ENCODE results near the gene AGBL4.
"Not testable (repeated sequence)": the region's sequence is repeated elsewhere in the genome, so short reads cannot be mapped to it uniquely, and the experiment has no call there.

The AGBL4 gene

GRCh38 chr1:49016030-49016977, 1007.5 kb downstream of the AGBL4 start:
- peak; percentile 71 for DNase-seq

GRCh38 chr1:49013079-49013478, 1010.7 kb downstream of the AGBL4 start:
- peak; percentile 68 for DNase-seq

GRCh38 chr1:49002981-49003380, 1020.8 kb downstream of the AGBL4 start:
- DNase-seq, result not testable (repeated sequence)

- no peak for DNase-seq
These were observed 1024.4 kb downstream of the AGBL4 start for GRCh38 chr1:48999321-48999720.

GRCh38 chr1:48996311-48996710, 1027.4 kb downstream of the AGBL4 start:
- no peak for DNase-seq

GRCh38 chr1:48988633-48989197, 1035.0 kb downstream of the AGBL4 start:
- no peak for DNase-seq

GRCh38 chr1:48979940-48980339, 1043.8 kb downstream of the AGBL4 start:
- no peak for DNase-seq

- no peak for DNase-seq
These were observed 1045.3 kb downstream of the AGBL4 start for GRCh38 chr1:48978413-48978812.

GRCh38 chr1:48977273-48977672, 1046.5 kb downstream of the AGBL4 start:
- DNase-seq, result no peak

GRCh38 chr1:48969971-48970370, 1053.8 kb downstream of the AGBL4 start:
- DNase-seq, result no peak

GRCh38 chr1:48967318-48967717, 1056.4 kb downstream of the AGBL4 start:
- DNase-seq, result no peak

- DNase-seq, result peak; percentile 57
These were observed 1057.2 kb downstream of the AGBL4 start for GRCh38 chr1:48966583-48966982.

GRCh38 chr1:48960320-48960719, 1063.4 kb downstream of the AGBL4 start:
- no peak for DNase-seq

- DNase-seq, result no peak
These were observed 1068.0 kb downstream of the AGBL4 start for GRCh38 chr1:48955774-48956173.

GRCh38 chr1:48953617-48954016, 1070.1 kb downstream of the AGBL4 start:
- DNase-seq, result no peak

GRCh38 chr1:48948562-48948961, 1075.2 kb downstream of the AGBL4 start:
- peak; percentile 18 for DNase-seq

GRCh38 chr1:48947761-48948537, 1075.8 kb downstream of the AGBL4 start:
- DNase-seq, result peak; percentile 44

- DNase-seq, result no peak
These were observed 1077.7 kb downstream of the AGBL4 start for GRCh38 chr1:48946070-48946469.

GRCh38 chr1:48944811-48945210, 1078.9 kb downstream of the AGBL4 start:
- DNase-seq, result peak; percentile 49

- DNase-seq, result no peak
These were observed 1079.9 kb downstream of the AGBL4 start for GRCh38 chr1:48943826-48944225.

- peak; percentile 78 for DNase-seq
These were observed 1080.4 kb downstream of the AGBL4 start for GRCh38 chr1:48943393-48943792.

GRCh38 chr1:48940962-48941732, 1082.6 kb downstream of the AGBL4 start:
- DNase-seq, result no peak
